ENCODE results near the gene OR4F16.
"Not testable (repeated sequence)": the region's sequence is repeated elsewhere in the genome, so short reads cannot be mapped to it uniquely, and the experiment has no call there.

Gene OR4F16

GRCh38 chr1:686554-686953 is at the start of gene OR4F16:
Gene OR4F16, minus strand, starts transcription at chr1:686654. Its CDS starts 0 bp downstream, at chr1:686654.
- not testable (repeated sequence) for DNase-seq (ENCODE audit: low spot score)

GRCh38 chr1:733649-734048 is 47.2 kb upstream of the OR4F16 start:
- not testable (repeated sequence) for DNase-seq (ENCODE audit: low spot score)

- DNase-seq (ENCODE audit: low spot score): not testable (repeated sequence)
Measured at GRCh38 chr1:727040-727439, 40.6 kb upstream of the OR4F16 start.

All from CD4-positive, alpha-beta T cell treated with Interleukin-6 at 100 ng/mL for 8 hours (primary cell).